B cell (primary cell): ENCODE data around the gene MFN2. TPM values are rescaled to one million over a fixed set of nuclear protein-coding genes. Genes with fewer than 3 reads are reported as not detected.

Experiments
- ATAC-seq: fragments of 200-7000 bp; cut with Tn5 transposase; one replicate; pipeline ENCODE4 v1.10.0; 2021; ENCODE audit warnings: low read depth, mild to moderate bottlenecking, moderate number of reproducible peaks, moderate library complexity
- CTCF ChIA-PET: fragments of 350-600 bp; sonication (Branson Sonifier 250); formaldehyde crosslinking; loops from one replicate; lab custom pipeline; 2021; ENCODE audit warnings: antibody characterized with exemption, inconsistent platforms; lab: Charles Lee
- POLR2A ChIA-PET: fragments of 350-600 bp; sonication (Branson Sonifier 250); formaldehyde crosslinking; loops from one replicate; lab custom pipeline; 2021; ENCODE audit warnings: antibody characterized with exemption; lab: Charles Lee
- DNase-seq: peaks from one replicate; pipeline ENCODE4 v3.0.0; 2013
- H2AFZ ChIP-seq: 2 replicates; pipeline ENCODE4 v1.6.1; 2012; ENCODE audit warnings: mild to moderate bottlenecking, low read depth, low read length; ENCODE audit not compliant: insufficient read depth, poor library complexity, severe bottlenecking
- H3K27ac ChIP-seq, 2 donors: 1 replicate in 1 of 2; 2 replicates in 1 of 2; pipeline ENCODE4 v1.5.1; 2012 to 2013; ENCODE audit warnings: low read length in 2 of 2, mild to moderate bottlenecking in 2 of 2, moderate library complexity in 1 of 2
- H3K27me3 ChIP-seq, 4 experiments: fragments of 200-600 bp in 1 of 4; sonication (generic) in 1 of 4; replicated peaks in 1 of 4; 1 replicate in 2 of 4; 2 replicates in 2 of 4; pipeline versions ENCODE4 v1.6.1 to v1.7.0; 2013 to 2016; ENCODE audit warnings: low read length in 3 of 4, mild to moderate bottlenecking in 2 of 4, mixed read lengths in 1 of 4, moderate library complexity in 1 of 4; ENCODE audit not compliant: insufficient read depth in 4 of 4, control insufficient read depth in 3 of 4; ENCODE audit errors: control extremely low read depth in 1 of 4
- H3K36me3 ChIP-seq, 2 experiments: replicated peaks in 1 of 2; 1 replicate in 1 of 2; 2 replicates in 1 of 2; pipeline versions ENCODE4 v1.6.1 to v1.7.1; 2013; ENCODE audit warnings: low read length in 1 of 2; ENCODE audit not compliant: insufficient read depth in 2 of 2, control insufficient read depth in 1 of 2; ENCODE audit errors: control extremely low read depth in 1 of 2, extremely low read depth in 1 of 2
- H3K4me1 ChIP-seq, 2 donors: fragments of 200-600 bp in 1 of 2; sonication (generic) in 1 of 2; 1 replicate in 1 of 2; 2 replicates in 1 of 2; pipeline versions ENCODE4 v1.5.1 to v1.6.1; 2013 to 2017; ENCODE audit warnings: low read length in 2 of 2; ENCODE audit not compliant: control insufficient read depth in 2 of 2, insufficient read depth in 2 of 2
- H3K4me2 ChIP-seq: replicated peaks from 2 replicates; pipeline ENCODE3; 2012; ENCODE audit warnings: mild to moderate bottlenecking, low read depth, low read length; ENCODE audit not compliant: poor library complexity, severe bottlenecking
- H3K4me3 ChIP-seq, 5 experiments: fragments of 200-600 bp in 1 of 5; sonication (generic) in 1 of 5; 1 replicate in 3 of 5; 2 replicates in 2 of 5; pipeline versions ENCODE4 v1.5.1 to v1.7.0; 2011 to 2016; ENCODE audit warnings: low read length in 4 of 5, mild to moderate bottlenecking in 4 of 5, low read depth in 2 of 5, control low read depth in 1 of 5, moderate library complexity in 1 of 5; ENCODE audit not compliant: insufficient read depth in 1 of 5; ENCODE audit errors: control extremely low read depth in 1 of 5, extremely low read depth in 1 of 5
- H3K79me2 ChIP-seq: fragments of 200-600 bp; sonication (generic); one replicate; pipeline ENCODE4 v1.6.0; 2016; ENCODE audit warnings: low read length; ENCODE audit not compliant: control insufficient read depth, insufficient read depth
- H3K9ac ChIP-seq: fragments of 200-600 bp; sonication (generic); 2 replicates; pipeline ENCODE4 v1.6.1; 2017; ENCODE audit warnings: mild to moderate bottlenecking, low read length, moderate library complexity
- H3K9me3 ChIP-seq, 3 donors: one replicate each; pipeline versions ENCODE4 v1.6.1 to v1.7.1; 2013; ENCODE audit warnings: low read length in 2 of 3; ENCODE audit not compliant: control insufficient read depth in 2 of 3, insufficient read depth in 1 of 3; ENCODE audit errors: control extremely low read depth in 1 of 3
- H4K20me1 ChIP-seq: 2 replicates; pipeline ENCODE4 v1.6.0; 2012; ENCODE audit warnings: mild to moderate bottlenecking, low read length; ENCODE audit not compliant: insufficient read depth, control insufficient read depth, poor library complexity, severe bottlenecking
- H3K27ac Mint-ChIP-seq: one replicate; pipeline ENCODE4 v1.8.0; 2021; ENCODE audit warnings: mixed read lengths
- H3K27me3 Mint-ChIP-seq: one replicate; pipeline ENCODE4 v1.8.0; 2021; ENCODE audit warnings: mixed read lengths
- H3K4me1 Mint-ChIP-seq: one replicate; pipeline ENCODE4 v1.8.0; 2021; ENCODE audit warnings: mixed read lengths
- H3K4me3 Mint-ChIP-seq: one replicate; pipeline ENCODE4 v1.8.0; 2021; ENCODE audit warnings: mixed read lengths
- H3K9me3 Mint-ChIP-seq: one replicate; pipeline ENCODE4 v1.8.0; 2022; ENCODE audit warnings: mixed read lengths; ENCODE audit not compliant: insufficient read depth
- CTCF ChIP-seq: fragments of 200-600 bp; IDR thresholded peaks from one replicate; pipeline ENCODE4 v1.8.0; 2022; ENCODE audit warnings: antibody characterized with exemption, mild to moderate bottlenecking
- EZH2 ChIP-seq: IDR thresholded peaks from 2 replicates; pipeline ENCODE4 v1.6.1; 2012; ENCODE audit warnings: borderline replicate concordance, low read depth, mild to moderate bottlenecking, moderate library complexity, low read length; ENCODE audit not compliant: insufficient read depth, poor library complexity, severe bottlenecking
- WGBS: methylation state at CpG from one replicate; pipeline ENCODE4 v1.1.5; 2013; ENCODE audit warnings: missing lambda C conversion rate; ENCODE audit not compliant: insufficient coverage; 5-methylcytosine and 5-hydroxymethylcytosine counted together
- intact Hi-C: fragments of 100-400 bp; cut with micrococcal nuclease; formaldehyde crosslinking; loops from one replicate; pipeline ENCODE4 v1.10.0; 2022
- polyA plus RNA-seq: library from polyadenylated mRNA; depleted of rRNA; stranded (reverse); fragments of >200 nt; gene quantifications from 2 replicates; pipeline ENCODE4 v1.2.3, GENCODE V29; 2012
- total RNA-seq, 2 donors: library from RNA; stranded (reverse); fragments of 120-200 nt in 1 of 2; gene quantifications; 1 replicate in 1 of 2; 2 replicates in 1 of 2; pipeline versions ENCODE4 v1.2.3 to v1.2.4, GENCODE V29; 2013 to 2022

The MFN2 gene
- total and polyA plus RNA-seq, 2 donors (not counting 1 experiment from before 2014, with no cell fraction given) = 24.0 to 50.0 TPM

- Histone ChIP-seq H3K36me3 (no peaks in the 10 kb centered on the region), H3K27ac (no peak overlapping the region), H3K27me3 (no peaks in the 10 kb centered on the region), H3K79me2 (no peaks in the 10 kb centered on the region), H3K4me3 (no peak overlapping the region), H3K9ac (no peak overlapping the region), H3K4me1 (no peaks in the 10 kb centered on the region), H3K9me3 (no peaks in the 10 kb centered on the region), H2AFZ (no peak overlapping the region), H4K20me1 (no peaks in the 10 kb centered on the region), H3K4me2 (no peak overlapping the region)
- no peaks in the 10 kb centered on the region for H3K9me3 Mint-ChIP-seq
- TF ChIP-seq CTCF (no peak), EZH2 (no peak)
- intact Hi-C loops = no loop called here
- DNase-seq (no peak), ATAC-seq (no peak)
- 96% methylated on average over 4 of the region's 4 CpGs for WGBS
- no peak overlapping the region for H3K4me3 Mint-ChIP-seq
- H3K27me3 Mint-ChIP-seq = no peaks in the 10 kb centered on the region
- no peak overlapping the region for H3K27ac Mint-ChIP-seq
- ChIA-PET POLR2A (no interaction called here), CTCF (no interaction called here)
- H3K4me1 Mint-ChIP-seq = no peaks in the 10 kb centered on the region
Observed at GRCh38 chr1:11943619-11944018, 36.6 kb upstream of the MFN2 start.

DNA sequence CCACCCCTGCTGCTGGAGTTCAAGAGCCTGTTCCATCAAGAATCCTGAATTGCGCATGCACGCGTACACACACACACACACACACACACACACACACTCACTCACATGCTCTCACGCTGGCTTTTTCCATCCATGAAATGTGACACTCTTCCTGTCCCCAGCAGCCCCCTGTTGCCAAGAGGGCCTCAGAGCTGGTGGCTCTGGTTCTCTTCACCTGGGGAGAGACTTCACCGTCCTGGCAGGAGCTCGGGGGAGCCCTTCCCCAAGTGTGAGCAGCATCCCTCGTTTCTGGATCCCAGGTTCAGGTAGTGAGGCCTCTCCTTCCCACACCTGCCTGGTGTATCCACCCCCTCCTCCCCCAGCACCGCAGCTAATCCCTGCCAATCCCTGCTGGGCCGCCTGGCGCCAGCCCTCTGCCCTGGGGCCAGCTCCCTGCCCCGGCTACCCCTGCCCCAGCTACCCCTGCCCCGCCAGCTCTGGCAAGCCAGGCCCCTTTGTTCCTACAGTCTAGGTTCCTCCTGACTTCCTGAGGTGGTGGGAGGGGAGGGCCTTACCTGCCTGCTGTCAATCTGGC lies 35.8 kb upstream of the MFN2 start:
- intact Hi-C loops = no loop called here
- H3K4me1 Mint-ChIP-seq = no peaks in the 10 kb centered on the region
- WGBS = 89% methylated on average over 10 of the region's 12 CpGs
- no peak overlapping the region for H3K4me3 Mint-ChIP-seq
- POLR2A ChIA-PET = no interaction called here
- ATAC-seq (no peak), DNase-seq (no peak)
- CTCF ChIA-PET = no interaction called here
- Histone ChIP-seq H3K27ac (no peak overlapping the region), H3K9ac (no peak overlapping the region), H2AFZ (no peak overlapping the region), H3K4me3 (no peak overlapping the region), H3K4me2 (no peak overlapping the region), H3K4me1 (no peaks in the 10 kb centered on the region), H3K9me3 (peaks cover 0 to 4% (median 0%) of the 10 kb centered on the region in 3 donors), H4K20me1 (no peaks in the 10 kb centered on the region), H3K36me3 (no peaks in the 10 kb centered on the region), H3K27me3 (no peaks in the 10 kb centered on the region), H3K79me2 (no peaks in the 10 kb centered on the region)
- TF ChIP-seq CTCF = no peak
- no peaks in the 10 kb centered on the region for H3K9me3 Mint-ChIP-seq
- no peaks in the 10 kb centered on the region for H3K27me3 Mint-ChIP-seq
- H3K27ac Mint-ChIP-seq = no peak overlapping the region
